Naive thymus-derived CD8-positive, alpha-beta T cell (primary cell): ENCODE measurements around the gene FCN3. TPM values are rescaled to one million over a fixed set of nuclear protein-coding genes. Genes with fewer than 3 reads are reported as not detected.
"Not testable (repeated sequence)": the region's sequence is repeated elsewhere in the genome, so short reads cannot be mapped to it uniquely, and the experiment has no call there.

Source experiments
- ATAC-seq, 2 donors: fragments of 150-1000 bp; cut with Tn5 transposase in 1 of 2; sonication (Bioruptor Pico), chemical (Tn5 transposase) in 1 of 2; 1 replicate in 1 of 2; 2 replicates in 1 of 2; pipeline ENCODE4 v1.10.0; 2021; ENCODE audit warnings: mild to moderate bottlenecking in 2 of 2, moderate library complexity in 2 of 2
- POLR2A ChIA-PET: fragments of 350-600 bp; sonication (Branson Sonifier 250); formaldehyde crosslinking; loops from one replicate; lab custom pipeline; 2021; ENCODE audit warnings: antibody characterized with exemption; lab: Charles Lee
- DNase-seq, 10 donors: peaks; one replicate each; pipeline versions ENCODE4 v3.0.0 to v3.0.0-alpha.2; 2020 to 2022
- H3K27ac Mint-ChIP-seq, 10 donors: one replicate each; pipeline ENCODE4 v1.8.0; 2020 to 2022; ENCODE audit warnings: mild to moderate bottlenecking in 10 of 10, mixed read lengths in 10 of 10, moderate library complexity in 4 of 10, inconsistent platforms in 1 of 10
- H3K27me3 Mint-ChIP-seq, 5 donors: one replicate each; pipeline ENCODE4 v1.8.0; 2021 to 2022; ENCODE audit warnings: mixed read lengths in 5 of 5
- H3K36me3 Mint-ChIP-seq, 3 donors: one replicate each; pipeline ENCODE4 v1.8.0; 2020 to 2022; ENCODE audit warnings: mixed read lengths in 3 of 3, mild to moderate bottlenecking in 2 of 3, inconsistent platforms in 1 of 3
- H3K4me1 Mint-ChIP-seq, 4 donors: one replicate each; pipeline ENCODE4 v1.8.0; 2021 to 2022; ENCODE audit warnings: mixed read lengths in 4 of 4
- H3K4me3 Mint-ChIP-seq, 10 donors: one replicate each; pipeline ENCODE4 v1.8.0; 2020 to 2022; ENCODE audit warnings: mild to moderate bottlenecking in 10 of 10, mixed read lengths in 10 of 10, moderate library complexity in 6 of 10, inconsistent platforms in 1 of 10
- H3K9me3 Mint-ChIP-seq, 9 donors: one replicate each; pipeline ENCODE4 v1.8.0; 2020 to 2022; ENCODE audit warnings: mixed read lengths in 9 of 9, mild to moderate bottlenecking in 3 of 9, inconsistent platforms in 1 of 9, moderate library complexity in 1 of 9
- polyA plus RNA-seq, 3 donors: library from polyadenylated mRNA; unstranded; fragments of 300-500 nt; fragmentation: Illumina TruSeq; gene quantifications; one replicate each; pipeline ENCODE4 v1.2.3, GENCODE V29; 2021
- total RNA-seq, 8 experiments: library from RNA in 2 of 8; stranded (reverse) in 2 of 8; gene quantifications; one replicate each; pipeline ENCODE4 v1.2.3 and lab custom pipeline; 2021 to 2026

FCN3 gene
- total and polyA plus RNA-seq, 5 experiments from 2014 or later, result not detected

DNA sequence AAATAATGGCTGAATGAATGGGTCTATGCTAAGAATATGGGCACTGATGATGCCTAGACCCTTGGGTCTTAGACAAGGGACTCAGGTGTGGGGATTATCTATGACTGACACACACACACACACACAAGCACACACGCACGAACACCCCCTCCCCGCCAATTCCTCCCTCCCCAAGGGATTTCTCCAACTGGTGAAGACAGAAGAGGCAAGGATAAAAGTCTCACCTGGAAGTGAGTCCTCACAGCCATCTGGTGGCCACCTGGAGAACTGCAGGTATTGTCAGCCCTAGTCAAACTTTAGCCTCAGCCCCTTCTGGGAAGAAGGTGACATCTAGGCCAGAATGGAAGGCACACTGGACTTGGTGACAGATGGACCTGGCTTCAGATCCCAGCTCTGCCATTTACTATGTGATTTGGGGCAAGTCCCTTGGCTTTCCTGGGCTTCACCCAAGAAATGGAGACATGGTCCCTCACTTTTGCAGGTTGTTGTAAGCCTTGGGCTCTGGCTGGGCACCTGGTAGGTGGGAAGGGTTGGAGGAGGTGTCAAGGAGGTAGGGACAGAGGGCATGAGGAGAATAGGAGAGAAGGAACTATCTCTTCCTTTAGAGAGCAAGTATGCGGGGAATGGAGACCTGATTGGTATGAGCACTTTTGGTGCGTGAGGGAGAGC is 13.8 kb upstream of the FCN3 start:
- Mint-ChIP-seq H3K27ac (peak overlapping the region in 6 of 10 donors; percentile 5 to 73 (median 46)), H3K27me3 (peaks cover 0 to 7% (median 3%) of the 10 kb centered on the region in 5 donors), H3K36me3 (no peaks in the 10 kb centered on the region), H3K9me3 (no peaks in the 10 kb centered on the region), H3K4me1 (peaks cover 10 to 23% (median 15%) of the 10 kb centered on the region in 4 donors), H3K4me3 (peak overlapping the region in 1 of 10 donors; percentile 20)
- POLR2A ChIA-PET, result interaction anchor here (0.7 kb wide), 1 partner anchor 11 kb away, joined by 3 read pairs; no protein-coding TSS in a partner anchor
- DNase-seq, result peak; percentile 55 to 86 (median 72)
- no peak for ATAC-seq

DNA sequence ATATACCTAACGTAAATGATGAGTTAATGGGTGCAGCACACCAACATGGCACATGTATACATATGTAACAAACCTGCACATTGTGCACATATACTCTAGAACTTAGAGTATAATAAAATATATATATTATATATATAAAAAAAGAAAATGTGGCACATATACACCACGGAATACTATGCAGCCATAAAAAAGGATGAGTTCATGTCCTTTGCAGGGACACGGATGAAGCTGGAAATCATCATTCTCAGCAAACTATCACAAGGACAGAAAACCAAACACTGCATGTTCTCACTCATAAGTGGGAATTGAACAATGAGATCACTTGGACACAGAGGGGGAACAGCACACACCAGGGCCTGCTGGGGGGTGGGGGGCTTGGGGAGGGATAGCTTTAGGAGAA is 10.2 kb upstream of the FCN3 start:
- ATAC-seq, H3K27ac Mint-ChIP-seq, H3K4me3 Mint-ChIP-seq, H3K9me3 Mint-ChIP-seq, DNase-seq, H3K27me3 Mint-ChIP-seq, POLR2A ChIA-PET, H3K36me3 Mint-ChIP-seq, H3K4me1 Mint-ChIP-seq: not testable (repeated sequence)

- Mint-ChIP-seq H3K4me3 (no peak overlapping the region), H3K27me3 (peaks cover 0 to 6% (median 5%) of the 10 kb centered on the region in 5 donors), H3K9me3 (no peaks in the 10 kb centered on the region), H3K4me1 (peaks cover 3 to 9% (median 4%) of the 10 kb centered on the region in 4 donors), H3K27ac (peak overlapping the region in 1 of 10 donors; percentile 15), H3K36me3 (no peaks in the 10 kb centered on the region)
- POLR2A ChIA-PET, result no interaction called here
- ATAC-seq (no peak), DNase-seq (no peak)
These were observed 9.0 kb upstream of the FCN3 start for GRCh38 chr1:27383661-27384060.

- peak; percentile 76 to 79 for ATAC-seq
- Mint-ChIP-seq H3K27me3 (peaks cover 0 to 5% (median 3%) of the 10 kb centered on the region in 5 donors), H3K27ac (peak within 1 kb of the TSS in 1 of 10 donors; percentile 15), H3K4me1 (peaks cover 0 to 5% (median 0%) of the 10 kb centered on the region in 4 donors), H3K36me3 (no peaks in the 10 kb centered on the region), H3K4me3 (no peak within 1 kb of the TSS), H3K9me3 (no peaks in the 10 kb centered on the region)
- DNase-seq, result peak in 6 of 10 donors; percentile 41 to 57 (median 44)
- POLR2A ChIA-PET, result interaction anchor here (0.9 to 1.1 kb wide), 2 partner anchors 21 to 40 kb away, joined by 3 read pairs; no protein-coding TSS in a partner anchor
These were observed 8.5 kb upstream of the FCN3 start, which contains the start of gene CD164L2 for GRCh38 chr1:27383039-27383605. TSS of gene CD164L2 (minus strand) at chr1:27383333. CDS start at chr1:27383239, 94 bp downstream.

DNA sequence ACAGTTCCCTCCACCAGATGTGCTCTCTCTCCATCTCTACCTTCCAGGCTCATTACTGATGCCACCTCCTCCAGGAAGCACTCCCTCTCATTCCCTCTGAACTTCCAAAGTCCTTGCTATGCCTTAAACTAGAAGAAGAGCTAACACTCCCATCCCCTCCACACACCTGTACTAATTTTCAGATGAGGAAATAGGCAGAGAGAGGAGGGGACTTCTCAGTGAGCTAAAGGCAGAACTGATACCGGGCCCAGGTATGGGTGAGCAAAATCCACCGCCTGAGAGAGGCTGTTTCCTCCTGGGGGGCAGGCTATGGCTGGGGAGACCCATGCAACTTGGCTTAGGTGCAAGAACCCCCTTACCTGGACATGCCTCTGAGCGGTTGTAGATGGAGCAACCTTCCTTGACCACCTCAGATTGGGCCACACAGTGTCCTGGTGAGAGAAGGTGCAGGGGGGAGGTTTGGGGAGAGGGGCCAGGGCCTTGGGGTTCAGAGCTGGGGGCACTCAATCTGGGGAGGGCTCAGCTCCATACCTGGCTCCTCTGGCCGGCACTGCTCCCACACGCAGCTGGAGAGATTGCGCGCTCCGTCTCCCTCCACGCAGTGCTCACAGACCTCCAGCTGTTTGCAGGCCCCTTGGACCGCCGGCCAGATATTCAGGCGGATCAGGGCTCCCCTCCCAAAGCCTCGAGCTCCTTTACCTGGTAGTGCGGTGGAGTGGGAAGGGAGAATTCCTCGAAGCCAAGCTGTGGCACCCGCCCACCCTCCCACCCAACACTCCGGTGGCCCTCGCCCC is 7.5 kb upstream of the FCN3 start:
- no peaks in the 10 kb centered on the region for H3K36me3 Mint-ChIP-seq
- peaks cover 0 to 5% (median 3%) of the 10 kb centered on the region in 5 donors for H3K27me3 Mint-ChIP-seq
- H3K27ac Mint-ChIP-seq, result peak overlapping the region in 1 of 10 donors; percentile 0
- H3K9me3 Mint-ChIP-seq, result no peaks in the 10 kb centered on the region
- no peak for ATAC-seq
- peaks cover 0 to 5% (median 0%) of the 10 kb centered on the region in 4 donors for H3K4me1 Mint-ChIP-seq
- no peak for DNase-seq
- no peak overlapping the region for H3K4me3 Mint-ChIP-seq
- POLR2A ChIA-PET, result interaction anchor here (0.9 to 1.1 kb wide), 2 partner anchors 21 to 39 kb away, joined by 3 read pairs; no protein-coding TSS in a partner anchor

GRCh38 chr1:27380766-27381733 is 6.4 kb upstream of the FCN3 start:
- Mint-ChIP-seq H3K9me3 (no peaks in the 10 kb centered on the region), H3K36me3 (no peaks in the 10 kb centered on the region), H3K4me1 (peaks cover 0 to 5% (median 0%) of the 10 kb centered on the region in 4 donors), H3K27me3 (peaks cover 0 to 5% (median 3%) of the 10 kb centered on the region in 5 donors), H3K27ac (peak overlapping the region in 1 of 10 donors; percentile 89), H3K4me3 (no peak overlapping the region)
- POLR2A ChIA-PET, result no interaction called here
- ATAC-seq (no peak), DNase-seq (no peak)

- no peaks in the 10 kb centered on the region for H3K9me3 Mint-ChIP-seq
- POLR2A ChIA-PET, result no interaction called here
- DNase-seq, result no peak
These were observed 5.6 kb upstream of the FCN3 start for GRCh38 chr1:27380224-27380623.

DNA sequence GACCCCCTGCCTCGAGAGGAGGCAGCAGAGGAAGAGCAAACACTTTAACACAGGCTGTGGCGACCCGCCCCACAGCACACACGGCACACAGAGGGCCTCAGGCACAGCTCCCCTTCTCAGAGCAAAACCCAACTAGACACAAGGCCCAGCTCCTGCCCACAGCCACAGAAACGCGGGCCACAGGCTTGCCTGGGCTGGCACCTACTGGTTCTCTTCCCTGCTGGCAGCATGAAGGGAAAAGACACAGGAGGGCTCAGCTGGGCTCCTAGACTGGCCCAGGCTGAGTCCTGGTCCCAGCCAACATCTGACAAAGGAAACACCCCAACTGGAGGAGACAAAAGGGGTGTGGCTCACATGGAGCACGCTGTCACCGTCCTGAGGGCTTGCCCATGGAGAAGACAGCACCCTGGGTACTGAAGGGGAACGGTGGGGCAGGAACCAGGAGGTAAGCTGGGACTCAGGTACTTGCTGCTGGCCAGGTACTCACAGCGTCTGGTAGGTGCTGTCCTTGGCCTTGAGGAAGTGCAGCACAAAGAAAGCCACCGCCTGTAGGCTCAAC is 5.0 kb upstream of the FCN3 start:
- Mint-ChIP-seq H3K9me3 (no peaks in the 10 kb centered on the region), H3K27ac (no peak overlapping the region), H3K36me3 (no peaks in the 10 kb centered on the region), H3K4me3 (no peak overlapping the region), H3K4me1 (peaks cover 0 to 5% (median under 1%) of the 10 kb centered on the region in 4 donors), H3K27me3 (peaks cover 0 to 5% (median 3%) of the 10 kb centered on the region in 5 donors)
- no peak for DNase-seq
- ATAC-seq, result no peak
- POLR2A ChIA-PET, result no interaction called here

More at GRCh38 chr1:27380224-27380623, 5.6 kb upstream of the FCN3 start:
- H3K27me3 Mint-ChIP-seq, result peaks cover 0 to 5% (median 3%) of the 10 kb centered on the region in 5 donors
- H3K27ac Mint-ChIP-seq, result peak overlapping the region in 1 of 10 donors; percentile 38
- H3K36me3 Mint-ChIP-seq, result no peaks in the 10 kb centered on the region
- no peak overlapping the region for H3K4me3 Mint-ChIP-seq
- ATAC-seq, result no peak
- peaks cover 0 to 5% (median under 1%) of the 10 kb centered on the region in 4 donors for H3K4me1 Mint-ChIP-seq

DNA sequence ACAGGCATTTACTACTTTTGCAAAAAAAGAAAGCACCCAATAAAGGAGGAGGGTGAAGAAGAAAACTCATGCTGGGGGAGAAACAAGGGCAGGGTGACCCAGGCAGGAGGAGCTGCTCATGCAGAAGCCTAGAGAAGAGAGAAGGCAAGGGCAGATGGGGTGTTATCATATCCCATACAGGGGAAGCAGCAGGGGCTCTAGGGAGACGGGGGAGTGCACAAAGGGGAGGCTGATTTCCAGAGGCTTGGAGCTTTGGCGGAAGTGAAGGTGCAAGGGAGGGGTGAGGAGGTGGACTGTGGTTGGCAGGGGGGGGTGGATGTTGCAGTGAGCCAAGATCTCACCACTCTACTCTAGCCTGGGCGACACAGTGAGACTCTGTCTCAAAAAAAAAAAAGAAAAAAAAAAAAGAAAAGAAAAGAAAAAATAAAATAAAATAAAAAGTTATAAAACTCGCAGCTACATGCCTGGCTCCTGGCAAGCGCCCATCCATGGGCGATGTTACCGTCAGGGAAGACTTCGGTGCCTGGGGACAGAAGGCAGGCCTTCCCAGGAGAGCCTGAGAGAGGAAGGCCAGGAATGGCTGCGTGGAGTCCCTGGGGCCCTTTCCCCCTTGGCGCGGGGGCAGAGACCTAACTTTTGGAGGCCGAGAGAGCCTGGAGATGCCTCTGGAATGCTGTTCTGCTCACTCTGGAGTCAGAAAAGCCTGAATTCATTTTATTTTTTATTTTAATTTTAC is 3.3 kb upstream of the FCN3 start:
- Mint-ChIP-seq H3K4me1 (peaks cover 0 to 5% (median under 1%) of the 10 kb centered on the region in 4 donors), H3K27me3 (peaks cover 0 to 5% (median 2%) of the 10 kb centered on the region in 5 donors), H3K9me3 (no peaks in the 10 kb centered on the region), H3K36me3 (no peaks in the 10 kb centered on the region), H3K27ac (no peak overlapping the region), H3K4me3 (no peak overlapping the region)
- DNase-seq (no peak), ATAC-seq (no peak)
- POLR2A ChIA-PET, result interaction anchor here (0.5 to 1.0 kb wide), 2 partner anchors 11 to 46 kb away, joined by 3 read pairs; no protein-coding TSS in a partner anchor

- Mint-ChIP-seq H3K4me1 (peaks cover 2 to 20% (median 10%) of the 10 kb centered on the region in 4 donors), H3K4me3 (no peak overlapping the region), H3K27ac (peak overlapping the region in 2 of 10 donors; percentile 51 to 59), H3K27me3 (no peaks in the 10 kb centered on the region), H3K9me3 (no peaks in the 10 kb centered on the region), H3K36me3 (no peaks in the 10 kb centered on the region)
- ATAC-seq (no peak), DNase-seq (no peak)
- POLR2A ChIA-PET, result no interaction called here
These were observed 1.6 kb downstream of the FCN3 start for GRCh38 chr1:27372808-27373690.
